Stomach (tissue), 4 donors: ENCODE measurements around the gene CCSER1.

Experiments used
- EP300 ChIP-seq: sonication (generic); formaldehyde crosslinking; IDR thresholded peaks from one replicate; pipeline ENCODE4 v1.6.1; 2017; ENCODE audit warnings: antibody characterized with exemption
- POLR2A ChIP-seq, 4 donors: fragments of 450-650 bp; IDR thresholded peaks; one replicate each; pipeline ENCODE4 v1.6.1; 2016; ENCODE audit warnings: antibody characterized with exemption in 4 of 4, control low read depth in 2 of 4, mild to moderate bottlenecking in 1 of 4, moderate library complexity in 1 of 4
- POLR2AphosphoS5 ChIP-seq, 3 donors: sonication (generic); formaldehyde crosslinking; IDR thresholded peaks; one replicate each; pipeline ENCODE4 v1.6.1; 2016; ENCODE audit warnings: antibody characterized with exemption in 3 of 3
- TF ChIP-seq, protein P1 (sequence below), 7 experiments: fragments of 450-650 bp in 4 of 7; fragments of 200-600 bp in 3 of 7; sonication (generic) in 3 of 7; IDR thresholded peaks; one replicate each; pipeline ENCODE4 v1.5.1; 2016 to 2019; ENCODE audit warnings: antibody characterized with exemption in 7 of 7, control low read depth in 2 of 7, mild to moderate bottlenecking in 1 of 7

- TF ChIP-seq, protein P1, sequence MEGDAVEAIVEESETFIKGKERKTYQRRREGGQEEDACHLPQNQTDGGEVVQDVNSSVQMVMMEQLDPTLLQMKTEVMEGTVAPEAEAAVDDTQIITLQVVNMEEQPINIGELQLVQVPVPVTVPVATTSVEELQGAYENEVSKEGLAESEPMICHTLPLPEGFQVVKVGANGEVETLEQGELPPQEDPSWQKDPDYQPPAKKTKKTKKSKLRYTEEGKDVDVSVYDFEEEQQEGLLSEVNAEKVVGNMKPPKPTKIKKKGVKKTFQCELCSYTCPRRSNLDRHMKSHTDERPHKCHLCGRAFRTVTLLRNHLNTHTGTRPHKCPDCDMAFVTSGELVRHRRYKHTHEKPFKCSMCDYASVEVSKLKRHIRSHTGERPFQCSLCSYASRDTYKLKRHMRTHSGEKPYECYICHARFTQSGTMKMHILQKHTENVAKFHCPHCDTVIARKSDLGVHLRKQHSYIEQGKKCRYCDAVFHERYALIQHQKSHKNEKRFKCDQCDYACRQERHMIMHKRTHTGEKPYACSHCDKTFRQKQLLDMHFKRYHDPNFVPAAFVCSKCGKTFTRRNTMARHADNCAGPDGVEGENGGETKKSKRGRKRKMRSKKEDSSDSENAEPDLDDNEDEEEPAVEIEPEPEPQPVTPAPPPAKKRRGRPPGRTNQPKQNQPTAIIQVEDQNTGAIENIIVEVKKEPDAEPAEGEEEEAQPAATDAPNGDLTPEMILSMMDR (IDR thresholded peaks at IDR 0.05): no peak
- TF ChIP-seq EP300: no peak
- no peak for TF ChIP-seq POLR2A (IDR thresholded peaks at IDR 0.05)
- no peak for TF ChIP-seq POLR2AphosphoS5 (IDR thresholded peaks at IDR 0.05)
These were observed 5.4 kb upstream of the CCSER1 start for GRCh38 chr4:90121676-90122354.
